Heart right ventricle (tissue), 16 donors: ENCODE results near the gene CACNA1A. TPM values are rescaled to one million over a fixed set of nuclear protein-coding genes. Genes with fewer than 3 reads are reported as not detected.

Experiments used
- ATAC-seq, 8 donors: fragments of 200-7000 bp; cut with Tn5 transposase; one replicate each; pipeline ENCODE4 v1.9.1; 2020; ENCODE audit warnings: mild to moderate bottlenecking in 8 of 8, moderate library complexity in 8 of 8, moderate number of reproducible peaks in 1 of 8
- DNase-seq, 2 donors: peaks; one replicate each; pipeline ENCODE4 v3.0.0-alpha.2; 2020
- H3K27ac ChIP-seq, 10 donors: fragments of 200-600 bp; sonication (generic) in 2 of 10; one replicate each; pipeline versions ENCODE4 v1.5.0 to v1.8.0; 2020 to 2022; ENCODE audit warnings: mild to moderate bottlenecking in 3 of 10
- H3K27me3 ChIP-seq, 7 donors: fragments of 200-600 bp; one replicate each; pipeline ENCODE4 v1.8.0; 2021 to 2022; ENCODE audit warnings: mild to moderate bottlenecking in 2 of 7
- H3K36me3 ChIP-seq, 9 donors: fragments of 200-600 bp; sonication (generic) in 1 of 9; one replicate each; pipeline versions ENCODE4 v1.5.0 to v1.8.0; 2020 to 2022; ENCODE audit warnings: mild to moderate bottlenecking in 2 of 9
- H3K4me1 ChIP-seq, 9 donors: fragments of 200-600 bp; sonication (generic) in 1 of 9; one replicate each; pipeline versions ENCODE4 v1.5.0 to v1.8.0; 2020 to 2022; ENCODE audit warnings: mild to moderate bottlenecking in 4 of 9
- H3K4me3 ChIP-seq, 10 donors: fragments of 200-600 bp; sonication (generic) in 2 of 10; one replicate each; pipeline versions ENCODE4 v1.5.0 to v1.8.0; 2020 to 2022; ENCODE audit warnings: mild to moderate bottlenecking in 7 of 10, moderate library complexity in 2 of 10
- H3K9me3 ChIP-seq, 11 donors: fragments of 200-600 bp in 10 of 11; sonication (generic) in 2 of 11; one replicate each; pipeline versions ENCODE4 v1.5.0 to v1.8.0; 2013 to 2022; ENCODE audit warnings: mild to moderate bottlenecking in 2 of 11, control low read depth in 1 of 11, moderate library complexity in 1 of 11
- WGBS, 2 donors: extraction: QIAGEN DNeasy Blood & Tissue Kit; methylation state at CpG; one replicate each; pipeline ENCODE4 v1.1.7; 2013; ENCODE audit warnings: inconsistent platforms in 1 of 2; 5-methylcytosine and 5-hydroxymethylcytosine counted together
- intact Hi-C, 10 donors: fragments of 100-400 bp; cut with DNase I; formaldehyde crosslinking; loops; one replicate each; pipeline versions ENCODE4 v1.11.1 to v1.14.2; 2022
- polyA plus RNA-seq, 2 donors: library from polyadenylated mRNA; stranded (reverse); fragments of 200-250 nt; gene quantifications; one replicate each; pipeline ENCODE4 v1.2.3, GENCODE V29; 2013
- total RNA-seq, 10 donors: library from RNA; stranded (reverse); fragmentation: NEBNext Ultra II Directional in 3 of 10; extraction: Animal tissue kit (Norgen Biotek cat#: 25700) in 3 of 10; gene quantifications; one replicate each; pipeline versions ENCODE4 v1.2.1 to v1.2.4, GENCODE V29; 2021 to 2023
- TF ChIP-seq, protein P1 (sequence below), 9 donors: fragments of 200-600 bp; sonication (generic) in 2 of 9; IDR thresholded peaks; one replicate each; pipeline versions ENCODE4 v1.5.0 to v1.8.0; 2021 to 2022; ENCODE audit warnings: antibody characterized with exemption in 9 of 9, mild to moderate bottlenecking in 5 of 9, moderate library complexity in 1 of 9
- donor health status: Arrhythmogenic right ventricular cardiomyopathy.
- donor health status: ischemic (EF 13 %, LVEDD 7.1; RV severe dilation, severe dysfunction).
- donor health status: healthy with polysubstance abuse.
- donor health status: DM: no; HTN: yes; CAD: no.
- donor health status: DM: no; HTN: no; CAD: no.
- donor health status: ischemic (EF 25% LVEDD 6.9; RV normal size, moderate dysfunction).
- donor health status: ischemic (EF 25% LVEDD 5.7; RV mildly dilated, moderate dysfunction).
- donor health status: healthy.
- donor health status: DM: yes; HTN: yes; CAD: no.
- donor health status: Ischemic cardiomyopathy.
- donor health status: ischemic (EF 35%, LVEDD 5.7; RV mildly dilated, moderate dysfunction).
- donor health status: nonischemic (EF 11% LVEDD 7.7; RV severe dilation, severe dysfunction).
- donor health status: DM: yes; HTN: yes; CAD: no.
- donor health status: PGD.
- donor health status: ischemic (EF 29% LVEDD 5.4; RV normal size, mild dysfunction).
- donor health status: nonischemic (EF 23%, LVEDD 6.1; RV moderate dilation, normal function).

Gene CACNA1A
- total and polyA plus RNA-seq, 12 donors, result 0.21 to 2.3 (median 0.66) TPM

GRCh38 chr19:13198634-13199033 is 307.6 kb downstream of the CACNA1A start:
- Histone ChIP-seq H3K27ac (no peak overlapping the region), H3K9me3 (no peaks in the 10 kb centered on the region), H3K36me3 (no peaks in the 10 kb centered on the region), H3K4me3 (no peak overlapping the region), H3K4me1 (peaks cover 0 to 13% (median 0%) of the 10 kb centered on the region in 9 donors), H3K27me3 (no peaks in the 10 kb centered on the region)
- intact Hi-C loops, result loop anchor here in 6 of 10 donors (5.0 kb wide), 2 partner anchors 59 to 64 kb away; no protein-coding TSS in a partner anchor
- TF ChIP-seq, protein P1, sequence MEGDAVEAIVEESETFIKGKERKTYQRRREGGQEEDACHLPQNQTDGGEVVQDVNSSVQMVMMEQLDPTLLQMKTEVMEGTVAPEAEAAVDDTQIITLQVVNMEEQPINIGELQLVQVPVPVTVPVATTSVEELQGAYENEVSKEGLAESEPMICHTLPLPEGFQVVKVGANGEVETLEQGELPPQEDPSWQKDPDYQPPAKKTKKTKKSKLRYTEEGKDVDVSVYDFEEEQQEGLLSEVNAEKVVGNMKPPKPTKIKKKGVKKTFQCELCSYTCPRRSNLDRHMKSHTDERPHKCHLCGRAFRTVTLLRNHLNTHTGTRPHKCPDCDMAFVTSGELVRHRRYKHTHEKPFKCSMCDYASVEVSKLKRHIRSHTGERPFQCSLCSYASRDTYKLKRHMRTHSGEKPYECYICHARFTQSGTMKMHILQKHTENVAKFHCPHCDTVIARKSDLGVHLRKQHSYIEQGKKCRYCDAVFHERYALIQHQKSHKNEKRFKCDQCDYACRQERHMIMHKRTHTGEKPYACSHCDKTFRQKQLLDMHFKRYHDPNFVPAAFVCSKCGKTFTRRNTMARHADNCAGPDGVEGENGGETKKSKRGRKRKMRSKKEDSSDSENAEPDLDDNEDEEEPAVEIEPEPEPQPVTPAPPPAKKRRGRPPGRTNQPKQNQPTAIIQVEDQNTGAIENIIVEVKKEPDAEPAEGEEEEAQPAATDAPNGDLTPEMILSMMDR (IDR thresholded peaks at IDR 0.05), result no peak
- DNase-seq (no peak), ATAC-seq (no peak)
- WGBS, 2 donors, result 62 to 79% methylated on average over 18 of the region's 18 CpGs

DNA sequence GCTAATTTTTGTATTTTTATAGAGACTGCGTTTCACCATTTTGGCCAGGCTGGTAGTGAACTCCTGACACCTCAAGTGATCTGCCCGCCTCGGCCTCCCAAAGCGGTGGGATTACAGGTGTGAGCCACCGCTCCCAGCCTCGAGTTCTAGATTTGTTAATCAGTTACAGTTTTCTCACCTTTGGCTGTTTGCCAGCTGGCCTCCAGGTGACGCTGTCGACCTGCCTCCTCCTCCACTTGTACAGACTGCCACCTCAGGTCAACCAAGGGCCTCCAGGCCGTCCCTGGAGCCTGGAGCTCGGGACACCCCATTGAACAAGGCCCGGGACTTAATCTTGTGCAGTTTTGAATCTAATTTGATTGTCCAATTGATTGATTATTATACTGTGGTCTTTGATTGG is 310.6 kb downstream of the CACNA1A start:
- no peak overlapping the region for H3K27ac ChIP-seq
- no peak for DNase-seq

DNA sequence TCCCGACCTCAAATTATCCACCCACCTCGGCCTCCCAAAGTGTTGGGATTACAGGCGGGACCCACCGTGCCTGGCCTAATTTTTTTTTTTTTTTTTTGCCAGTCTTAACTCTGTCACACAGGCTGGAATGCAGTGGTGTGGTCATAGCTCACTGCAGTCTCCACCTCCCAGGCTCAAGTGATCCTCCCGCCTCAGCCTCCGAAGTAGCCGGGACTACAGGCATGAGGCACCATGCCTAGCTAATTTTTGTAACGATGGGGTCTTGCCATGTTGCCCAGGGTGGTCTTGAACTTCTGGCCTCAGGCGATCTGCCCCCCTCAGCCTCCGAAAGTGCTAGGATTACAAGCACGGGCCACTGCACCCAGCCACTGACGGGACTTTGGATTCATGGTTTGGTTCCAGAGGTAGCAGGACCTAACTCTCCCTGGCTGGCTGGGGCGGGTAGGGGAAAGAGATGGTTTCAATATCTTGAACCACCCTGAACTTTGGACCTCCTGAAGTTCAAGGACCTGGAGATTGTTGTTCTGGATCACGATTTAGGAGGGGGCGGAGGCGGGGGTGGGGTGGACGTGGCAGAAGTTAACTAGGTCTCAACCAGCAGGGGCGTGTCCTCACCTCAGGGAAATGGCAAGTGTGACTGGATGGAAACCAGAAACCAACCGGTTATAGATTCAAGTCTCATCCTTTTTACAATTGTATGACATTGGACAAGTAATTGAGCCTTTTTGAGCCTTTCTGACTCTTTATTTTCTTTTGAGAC is 315.3 kb downstream of the CACNA1A start:
- Histone ChIP-seq H3K4me3 (no peak overlapping the region), H3K27ac (no peak overlapping the region), H3K4me1 (peaks cover 0 to 18% (median 0%) of the 10 kb centered on the region in 9 donors), H3K9me3 (no peaks in the 10 kb centered on the region), H3K27me3 (no peaks in the 10 kb centered on the region), H3K36me3 (no peaks in the 10 kb centered on the region)
- TF ChIP-seq, protein P1 (IDR thresholded peaks at IDR 0.05), result no peak
- WGBS, 2 donors, result 77 to 83% methylated on average over 19 of the region's 19 CpGs
- ATAC-seq (no peak), DNase-seq (no peak)
- intact Hi-C loops, result loop anchor here in 1 of 10 donors (5.0 kb wide), 1 partner anchor 71 kb away; no protein-coding TSS in a partner anchor

More for the DNA sequence above, 310.6 kb downstream of the CACNA1A start:
- Histone ChIP-seq H3K9me3 (no peaks in the 10 kb centered on the region), H3K36me3 (no peaks in the 10 kb centered on the region), H3K4me1 (peaks cover 0 to 18% (median 0%) of the 10 kb centered on the region in 9 donors), H3K27me3 (no peaks in the 10 kb centered on the region), H3K4me3 (no peak overlapping the region)
- no peak for ATAC-seq
- WGBS, 2 donors, result 72 to 77% methylated on average over 11 of the region's 11 CpGs
- intact Hi-C loops, result loop anchor here in 8 of 10 donors (2.0 to 5.0 kb wide), 3 partner anchors 62 to 67 kb away; no protein-coding TSS in a partner anchor
- TF ChIP-seq, protein P1 (IDR thresholded peaks at IDR 0.05), result peak in 1 of 9 donors; percentile 22

GRCh38 chr19:13189600-13189999 is 316.7 kb downstream of the CACNA1A start:
- H3K27me3 ChIP-seq, result no peaks in the 10 kb centered on the region
- H3K27ac ChIP-seq, result no peak overlapping the region
- DNase-seq (no peak), ATAC-seq (no peak)
- no peaks in the 10 kb centered on the region for H3K36me3 ChIP-seq
- intact Hi-C loops, result no loop called here
- peaks cover 0 to 14% (median 0%) of the 10 kb centered on the region in 9 donors for H3K4me1 ChIP-seq
- no peaks in the 10 kb centered on the region for H3K9me3 ChIP-seq
- H3K4me3 ChIP-seq, result no peak overlapping the region
- 80 to 82% methylated on average over 4 of the region's 4 CpGs for WGBS, 2 donors
- TF ChIP-seq, protein P1 (IDR thresholded peaks at IDR 0.05), result no peak
